ENCODE results near the gene CCL26. TPM values are rescaled to one million over a fixed set of nuclear protein-coding genes. Genes with fewer than 3 reads are reported as not detected.
A peak's percentile ranks its signal among the peaks of the same experiment; 100 is the strongest.

The CCL26 gene
- total RNA-seq, 2 experiments from 2014 or later: not detected

- H3K9me3 Mint-ChIP-seq (ENCODE audit: low read depth): no peaks in the 10 kb centered on the region
- H3K4me1 Mint-ChIP-seq: peaks cover 17% of the 10 kb centered on the region
- peak overlapping the region; percentile 91 for H3K4me3 Mint-ChIP-seq
- ATAC-seq (peak; percentile 11), DNase-seq (peak; percentile 76)
- H3K27me3 Mint-ChIP-seq: peaks cover 11% of the 10 kb centered on the region
- H3K27ac Mint-ChIP-seq: peak overlapping the region; percentile 94
- CTCF ChIA-PET: interaction anchor here (1.3 to 3.6 kb wide), 4 partner anchors 10 to 22 kb away, joined by 5 to 11 read pairs (median 6); no protein-coding TSS in a partner anchor
- peaks cover 2% of the 10 kb centered on the region for H3K36me3 Mint-ChIP-seq
Observed at GRCh38 chr7:75739796-75740672, 32.0 kb downstream of the CCL26 start.

DNA sequence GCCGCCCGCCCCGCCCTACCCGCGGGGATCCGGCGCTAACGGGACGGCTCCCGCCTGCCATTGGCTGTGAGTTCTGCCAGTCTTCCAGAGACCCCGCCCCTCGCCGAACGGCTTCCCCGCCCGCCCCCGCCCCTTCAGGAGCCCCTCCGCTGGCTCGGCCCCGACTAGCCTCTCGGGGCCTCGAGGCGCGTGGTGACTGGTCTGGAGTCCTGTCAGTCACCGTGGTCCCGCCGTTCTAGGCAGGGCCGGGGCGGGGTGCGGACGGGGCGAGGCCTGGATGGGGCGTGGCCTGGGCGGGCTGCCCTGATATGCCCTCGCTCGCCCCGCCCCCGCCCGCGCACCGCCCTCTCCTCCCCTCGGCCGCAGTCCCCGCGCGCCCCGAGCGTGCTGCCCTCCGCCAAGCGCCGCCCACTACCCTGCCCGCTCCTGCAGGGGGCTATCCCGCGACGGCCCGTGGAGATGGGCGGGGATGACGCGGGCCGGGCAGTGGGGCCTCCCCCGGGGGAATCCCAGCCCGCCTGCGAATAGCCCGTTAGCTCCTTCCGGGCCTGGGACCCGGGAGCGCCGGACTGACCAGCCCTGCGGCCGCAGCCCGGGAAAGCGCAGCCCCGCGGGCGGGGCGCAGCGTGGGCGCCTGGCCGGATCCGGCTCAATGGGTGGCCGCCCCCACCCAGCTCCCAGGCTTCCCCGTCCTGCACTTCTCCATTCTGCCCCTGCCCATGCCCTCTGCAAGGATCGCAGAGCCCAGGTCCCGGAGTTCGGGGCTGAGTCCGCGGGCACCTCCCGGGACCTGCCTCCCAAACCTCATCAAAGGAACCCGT is 32.8 kb downstream of the CCL26 start:
- peaks cover 11% of the 10 kb centered on the region for H3K27me3 Mint-ChIP-seq
- ATAC-seq: peak; percentile 97
- H3K4me3 Mint-ChIP-seq: peak overlapping the region; percentile 91

DNA sequence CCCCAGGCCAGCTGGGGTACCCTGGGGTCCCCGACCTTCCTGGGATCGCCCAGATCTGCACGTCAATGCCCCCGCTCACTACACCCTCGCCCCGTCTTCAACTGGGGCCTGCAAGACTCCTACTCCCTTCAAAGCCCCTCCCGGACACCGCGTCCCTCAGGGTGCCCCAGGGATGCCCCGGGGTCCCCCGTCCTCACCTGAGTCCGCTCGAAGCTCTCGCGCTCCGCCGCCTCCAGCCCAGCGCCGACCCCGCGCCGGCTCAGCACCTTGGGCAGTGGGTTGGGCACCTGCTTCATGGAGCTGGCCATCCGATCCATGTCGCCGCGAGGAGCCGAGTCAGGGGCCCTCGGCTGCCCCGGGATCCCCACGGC is 33.4 kb downstream of the CCL26 start, which contains the start of gene HIP1:
TSS of gene HIP1 (minus strand) at position 338 of the 371 bp plus-strand sequence. CDS start at position 317, 21 bp downstream.
- Mint-ChIP-seq H3K27ac (peak within 1 kb of the TSS; percentile 94), H3K9me3 (ENCODE audit: low read depth) (no peaks in the 10 kb centered on the region), H3K27me3 (peaks cover 11% of the 10 kb centered on the region), H3K4me3 (peak within 1 kb of the TSS; percentile 91), H3K36me3 (peaks cover 2% of the 10 kb centered on the region), H3K4me1 (peaks cover 17% of the 10 kb centered on the region)
- no peak for ATAC-seq
- DNase-seq: no peak
- CTCF ChIA-PET: interaction anchor here (1.7 to 3.6 kb wide), 2 partner anchors 9 to 11 kb away, joined by 5 to 11 read pairs; no protein-coding TSS in a partner anchor

More for the DNA sequence above, 32.8 kb downstream of the CCL26 start:
- Mint-ChIP-seq H3K4me1 (peaks cover 17% of the 10 kb centered on the region), H3K36me3 (peaks cover 2% of the 10 kb centered on the region), H3K27ac (peak overlapping the region; percentile 94), H3K9me3 (ENCODE audit: low read depth) (no peaks in the 10 kb centered on the region)
- DNase-seq: peak; percentile 100
- CTCF ChIA-PET: interaction anchor here (1.3 to 3.6 kb wide), 4 partner anchors 10 to 23 kb away, joined by 5 to 11 read pairs (median 6); no protein-coding TSS in a partner anchor

- Mint-ChIP-seq H3K4me3 (peak overlapping the region; percentile 91), H3K27ac (peak overlapping the region; percentile 82), H3K36me3 (peaks cover 2% of the 10 kb centered on the region), H3K9me3 (ENCODE audit: low read depth) (no peaks in the 10 kb centered on the region), H3K4me1 (peaks cover 17% of the 10 kb centered on the region), H3K27me3 (peaks cover 7% of the 10 kb centered on the region)
- CTCF ChIA-PET: interaction anchor here (1.7 to 3.6 kb wide), 2 partner anchors 8 to 10 kb away, joined by 5 to 11 read pairs; no protein-coding TSS in a partner anchor
- DNase-seq (no peak), ATAC-seq (no peak)
Observed at GRCh38 chr7:75737856-75738603, 34.0 kb downstream of the CCL26 start.

DNA sequence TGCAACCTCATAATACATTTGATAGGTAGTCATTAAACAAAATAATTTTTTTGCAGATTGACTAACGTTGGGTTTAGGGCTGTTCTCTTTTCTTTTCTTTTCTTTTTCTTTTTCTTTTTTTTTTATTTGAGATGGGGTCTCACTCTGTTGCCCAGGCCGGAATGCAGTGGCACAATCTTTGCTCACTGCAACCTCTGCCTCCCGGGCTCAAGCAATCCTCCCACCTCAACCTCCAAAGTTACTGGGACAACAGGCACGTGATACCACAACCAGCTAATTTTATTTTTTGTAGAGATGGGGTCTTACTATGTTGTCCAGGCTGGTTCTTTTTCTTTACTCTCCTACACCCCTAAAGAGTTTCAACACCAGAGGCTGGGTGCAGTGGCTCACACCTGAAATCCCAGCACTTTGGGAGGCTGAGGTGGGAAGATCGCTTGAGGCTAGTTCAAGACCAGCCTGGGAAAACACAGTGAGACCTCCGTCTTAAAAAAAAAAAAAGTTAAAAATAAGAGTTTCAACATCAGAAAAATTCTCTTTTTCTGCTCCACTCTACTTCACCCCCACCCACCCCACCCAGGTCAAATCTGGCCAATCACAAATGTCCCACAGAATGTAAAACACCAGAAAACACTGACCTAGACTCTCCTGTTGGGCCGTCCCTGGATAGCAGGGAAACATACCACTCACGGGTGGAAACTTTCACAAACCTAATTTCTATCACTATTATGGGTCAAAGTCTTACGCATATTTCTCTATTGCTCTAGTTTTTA is 36.2 kb downstream of the CCL26 start:
- Mint-ChIP-seq H3K4me3 (no peak overlapping the region), H3K36me3 (peaks cover 2% of the 10 kb centered on the region), H3K27me3 (peaks cover under 1% of the 10 kb centered on the region), H3K27ac (no peak overlapping the region), H3K9me3 (ENCODE audit: low read depth) (no peaks in the 10 kb centered on the region), H3K4me1 (peaks cover 23% of the 10 kb centered on the region)
- CTCF ChIA-PET: interaction anchor here (1.3 kb wide), 1 partner anchor 27 kb away, joined by 3 read pairs; no protein-coding TSS in a partner anchor
- ATAC-seq (no peak), DNase-seq (no peak)

GRCh38 chr7:75734586-75735458 is 37.2 kb downstream of the CCL26 start:
- Mint-ChIP-seq H3K27ac (no peak overlapping the region), H3K4me3 (no peak overlapping the region), H3K36me3 (peaks cover 4% of the 10 kb centered on the region), H3K27me3 (no peaks in the 10 kb centered on the region), H3K4me1 (peaks cover 21% of the 10 kb centered on the region), H3K9me3 (ENCODE audit: low read depth) (no peaks in the 10 kb centered on the region)
- DNase-seq: no peak
- ATAC-seq: no peak
- CTCF ChIA-PET: interaction anchor here (1.3 kb wide), 1 partner anchor 28 kb away, joined by 3 read pairs; no protein-coding TSS in a partner anchor

DNA sequence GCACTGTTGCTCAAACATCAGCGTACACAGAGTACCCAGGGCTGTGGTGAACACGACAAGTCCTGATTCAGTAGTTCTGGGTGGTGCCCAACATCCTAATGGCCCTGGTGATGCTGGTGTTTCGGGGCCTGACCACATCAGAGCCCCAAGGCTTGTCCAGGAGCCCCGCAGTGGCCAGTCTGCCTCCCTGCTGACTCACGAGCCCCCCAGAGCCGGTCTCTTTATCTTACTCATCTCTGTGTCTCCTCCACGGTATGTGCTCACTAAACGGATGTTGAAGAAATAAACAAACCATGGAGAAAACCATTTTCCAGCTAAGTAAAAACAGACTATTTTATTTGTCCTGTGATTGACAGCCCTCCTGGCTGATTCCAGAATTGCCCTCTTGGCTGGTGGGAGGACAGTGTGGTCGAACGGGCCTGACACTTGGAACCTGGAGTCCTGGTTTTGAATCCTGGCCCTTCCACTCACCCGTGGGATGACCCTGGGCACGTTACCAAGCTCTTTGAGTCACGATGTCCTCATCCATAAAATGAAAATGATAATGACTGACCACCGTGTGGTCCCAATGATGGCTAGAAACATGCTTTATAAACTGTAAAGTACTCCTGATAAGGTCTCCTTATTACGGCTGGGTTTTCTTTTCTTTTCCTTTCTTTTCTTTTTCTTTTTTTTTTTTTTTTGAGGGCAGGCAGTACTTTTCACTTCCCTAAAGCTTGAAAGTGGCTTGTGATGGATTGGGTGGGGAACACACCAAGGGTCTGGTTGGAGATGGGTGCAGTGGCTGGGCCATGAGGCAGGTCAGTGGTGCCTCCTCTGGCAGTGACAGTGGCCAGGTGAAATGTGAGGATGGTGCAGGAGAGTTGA is 39.0 kb downstream of the CCL26 start:
- H3K9me3 Mint-ChIP-seq (ENCODE audit: low read depth): no peaks in the 10 kb centered on the region
- ATAC-seq (no peak), DNase-seq (no peak)
- H3K36me3 Mint-ChIP-seq: peaks cover 4% of the 10 kb centered on the region
- H3K4me1 Mint-ChIP-seq: peaks cover 30% of the 10 kb centered on the region
- no peaks in the 10 kb centered on the region for H3K27me3 Mint-ChIP-seq
- H3K27ac Mint-ChIP-seq: no peak overlapping the region
- CTCF ChIA-PET: no interaction called here
- no peak overlapping the region for H3K4me3 Mint-ChIP-seq

DNA sequence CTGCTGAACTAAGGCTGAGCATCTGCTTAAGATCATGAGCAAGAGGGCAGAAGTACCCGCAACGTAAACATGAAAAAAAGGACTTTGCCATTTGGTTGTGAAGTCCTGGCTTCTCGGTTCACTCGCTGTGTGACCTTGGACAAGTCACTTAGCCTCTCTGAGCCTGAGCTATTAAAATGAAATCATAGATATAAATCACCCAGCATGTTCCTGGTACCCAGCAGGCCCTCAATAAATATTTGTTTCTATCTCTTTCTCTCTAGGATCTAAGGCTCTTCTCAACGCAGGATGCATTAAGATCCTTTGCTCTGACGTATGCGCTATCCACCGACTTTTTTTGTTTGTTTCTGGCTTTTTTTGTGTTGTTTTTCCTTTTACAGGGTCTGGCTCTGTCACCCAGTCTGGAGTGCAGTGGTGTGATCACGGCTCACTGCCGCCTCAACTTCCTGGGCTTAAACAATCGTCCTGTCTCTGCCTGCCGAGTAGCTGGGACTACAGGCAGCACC is 39.9 kb downstream of the CCL26 start:
- H3K9me3 Mint-ChIP-seq (ENCODE audit: low read depth): no peaks in the 10 kb centered on the region
- CTCF ChIA-PET: no interaction called here
- no peak for ATAC-seq
- no peak overlapping the region for H3K27ac Mint-ChIP-seq
- peaks cover 33% of the 10 kb centered on the region for H3K4me1 Mint-ChIP-seq
- no peak for DNase-seq
- no peaks in the 10 kb centered on the region for H3K27me3 Mint-ChIP-seq
- H3K4me3 Mint-ChIP-seq: no peak overlapping the region
- H3K36me3 Mint-ChIP-seq: peaks cover 4% of the 10 kb centered on the region

DNA sequence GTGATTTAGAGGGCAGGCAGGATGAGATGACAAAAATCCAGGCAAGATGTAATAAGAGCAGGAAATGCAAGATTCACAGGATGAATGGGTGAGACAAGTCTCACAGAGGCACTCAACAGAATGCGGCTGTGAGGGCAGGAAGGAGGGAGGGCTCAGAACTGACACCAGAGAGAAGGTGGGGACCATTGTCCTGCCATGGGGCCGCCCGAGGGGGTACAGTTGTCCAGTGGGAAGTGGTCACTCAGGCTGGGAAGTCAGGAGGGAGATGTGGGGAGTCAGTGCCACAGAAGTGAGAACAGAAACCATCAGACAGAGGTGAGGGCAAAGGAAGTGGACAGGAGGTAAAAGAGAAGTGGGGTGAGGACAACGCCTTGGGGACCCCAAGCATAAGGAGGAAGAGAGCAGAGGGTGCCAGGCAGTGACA is 42.1 kb downstream of the CCL26 start:
- Mint-ChIP-seq H3K9me3 (ENCODE audit: low read depth) (no peaks in the 10 kb centered on the region), H3K36me3 (peaks cover 2% of the 10 kb centered on the region), H3K4me3 (peak overlapping the region; percentile 42), H3K27ac (peak overlapping the region; percentile 78), H3K27me3 (no peaks in the 10 kb centered on the region), H3K4me1 (peaks cover 34% of the 10 kb centered on the region)
- CTCF ChIA-PET: interaction anchor here (1.9 kb wide), 1 partner anchor 9 kb away, joined by 5 read pairs; the partner anchor contains the start of gene HIP1
- ATAC-seq (no peak), DNase-seq (peak; percentile 62)

DNA sequence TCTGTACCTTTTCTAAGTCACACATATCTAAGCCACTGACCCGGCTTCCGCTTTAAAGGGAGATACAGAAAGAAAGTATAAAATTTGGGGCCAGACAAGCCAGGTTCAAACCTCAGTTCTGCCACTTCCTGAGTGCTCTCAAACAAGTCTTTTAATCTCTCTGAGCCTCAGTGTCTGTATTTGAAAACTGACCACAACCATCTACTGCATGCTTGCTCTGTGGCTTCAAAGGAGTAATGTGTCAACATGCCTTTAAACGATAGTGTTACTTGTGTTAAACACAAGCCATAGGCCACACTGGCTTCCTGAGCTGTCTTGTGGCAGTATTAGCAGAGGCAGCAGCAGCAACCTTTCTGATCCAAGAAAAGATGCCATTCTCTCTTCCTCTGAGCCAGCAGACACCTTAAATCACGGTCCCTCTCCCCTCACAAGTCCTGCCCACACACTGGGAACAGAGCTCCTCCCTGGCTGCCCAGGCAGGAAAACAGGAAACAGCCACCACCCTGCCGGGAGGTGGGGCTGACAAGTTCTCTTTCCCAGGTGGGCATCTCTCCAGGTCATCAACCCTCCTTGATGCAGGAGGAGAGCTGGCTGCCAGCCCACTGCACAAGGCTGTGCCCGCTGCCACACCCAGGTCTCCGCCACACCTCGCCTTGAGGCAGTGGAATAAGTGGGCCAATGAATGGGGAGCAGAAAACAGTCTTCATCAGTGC is 44.0 kb downstream of the CCL26 start:
- CTCF ChIA-PET: interaction anchor here (1.0 to 1.9 kb wide), 4 partner anchors 11 to 295 kb away, joined by 3 to 11 read pairs (median 5); partner anchors contain the start of gene HIP1
- peaks cover 2% of the 10 kb centered on the region for H3K36me3 Mint-ChIP-seq
- ATAC-seq: peak; percentile 92
- H3K27ac Mint-ChIP-seq: peak overlapping the region; percentile 89
- no peaks in the 10 kb centered on the region for H3K9me3 Mint-ChIP-seq (ENCODE audit: low read depth)
- peak; percentile 88 for DNase-seq
- peaks cover 34% of the 10 kb centered on the region for H3K4me1 Mint-ChIP-seq
- no peaks in the 10 kb centered on the region for H3K27me3 Mint-ChIP-seq
- peak overlapping the region; percentile 57 for H3K4me3 Mint-ChIP-seq

Measured in activated CD8-positive, alpha-beta memory T cell treated with anti-CD3 and anti-CD28 coated beads, Interleukin-2, amount 10 ng/mL, durations not matched to agents 7 days and 5 days (primary cell).